Type B pancreatic cell (in vitro differentiated cells): Measurements from ENCODE around the gene TPD52L2. TPM values are rescaled to one million over a fixed set of nuclear protein-coding genes. Genes with fewer than 3 reads are reported as not detected.
A peak's percentile ranks its signal among the peaks of the same experiment; 100 is the strongest.
"Not testable (repeated sequence)": the region's sequence is repeated elsewhere in the genome, so short reads cannot be mapped to it uniquely, and the experiment has no call there.

ENCODE experiments used
- DNase-seq: peaks from one replicate; pipeline ENCODE4 v3.0.0; 2021; ENCODE audit warnings: mixed read lengths; ENCODE audit not compliant: unreplicated experiment; ENCODE audit errors: extremely low spot score
- H3K27ac Mint-ChIP-seq: 2 replicates; pipeline ENCODE4 v1.8.0; 2021; ENCODE audit warnings: mild to moderate bottlenecking, mixed read lengths
- H3K27me3 Mint-ChIP-seq: 2 replicates; pipeline ENCODE4 v1.8.0; 2021; ENCODE audit warnings: mixed read lengths
- H3K36me3 Mint-ChIP-seq: 2 replicates; pipeline ENCODE4 v1.8.0; 2021; ENCODE audit warnings: mixed read lengths
- H3K4me1 Mint-ChIP-seq: one replicate; pipeline ENCODE4 v1.8.0; 2021; ENCODE audit warnings: mixed read lengths; ENCODE audit not compliant: unreplicated experiment
- H3K4me3 Mint-ChIP-seq: 2 replicates; pipeline ENCODE4 v1.8.0; 2021; ENCODE audit warnings: mild to moderate bottlenecking, mixed read lengths
- H3K9me3 Mint-ChIP-seq: 2 replicates; pipeline ENCODE4 v1.8.0; 2021; ENCODE audit warnings: mixed read lengths
- CTCF ChIP-seq: fragments of 200-600 bp; sonication (generic); conservative IDR thresholded peaks from 2 replicates; pipeline ENCODE4 v1.5.0; 2021; ENCODE audit warnings: antibody characterized with exemption, mild to moderate bottlenecking
- total RNA-seq: library from RNA; stranded (reverse); gene quantifications from 2 replicates; pipeline ENCODE4 v1.2.1, GENCODE V29; 2021; ENCODE audit warnings: low replicate concordance

TPD52L2 gene
- total RNA-seq, 1 donor from 2014 or later = 76.5 TPM

- no peak for DNase-seq
- Mint-ChIP-seq H3K4me3 (no peak within 1 kb of the TSS), H3K27ac (peak within 1 kb of the TSS; percentile 43), H3K36me3 (no peaks in the 10 kb centered on the region), H3K9me3 (no peaks in the 10 kb centered on the region), H3K27me3 (peaks cover 2% of the 10 kb centered on the region), H3K4me1 (peaks cover 21% of the 10 kb centered on the region)
- TF ChIP-seq CTCF = no peak
Measured at GRCh38 chr20:63861365-63861934, 3.6 kb upstream of the TPD52L2 start, which contains the start of gene ABHD16B. ABHD16B (plus strand) TSS chr20:63861498; CDS start chr20:63861541, 43 bp downstream.

GRCh38 chr20:63861981-63862901 lies 2.8 kb upstream of the TPD52L2 start:
- Mint-ChIP-seq H3K27me3 (peaks cover 2% of the 10 kb centered on the region), H3K27ac (no peak overlapping the region), H3K4me1 (peaks cover 15% of the 10 kb centered on the region), H3K36me3 (no peaks in the 10 kb centered on the region), H3K4me3 (no peak overlapping the region), H3K9me3 (no peaks in the 10 kb centered on the region)
- TF ChIP-seq CTCF = no peak
- no peak for DNase-seq

GRCh38 chr20:63863021-63863797 lies 1.9 kb upstream of the TPD52L2 start:
- H3K36me3 Mint-ChIP-seq = no peaks in the 10 kb centered on the region
- no peaks in the 10 kb centered on the region for H3K9me3 Mint-ChIP-seq
- peak overlapping the region; percentile 89 for H3K27ac Mint-ChIP-seq

GRCh38 chr20:63863798-63864544 lies 1.1 kb upstream of the TPD52L2 start:
- Mint-ChIP-seq H3K4me3 (peak overlapping the region; percentile 99), H3K4me1 (peaks cover 12% of the 10 kb centered on the region), H3K36me3 (no peaks in the 10 kb centered on the region), H3K27me3 (peaks cover 2% of the 10 kb centered on the region), H3K27ac (peak overlapping the region; percentile 89), H3K9me3 (no peaks in the 10 kb centered on the region)
- peak; percentile 70 for TF ChIP-seq CTCF
- DNase-seq = no peak

More at GRCh38 chr20:63863021-63863797, 1.9 kb upstream of the TPD52L2 start:
- H3K4me3 Mint-ChIP-seq = peak overlapping the region; percentile 99
- peaks cover 12% of the 10 kb centered on the region for H3K4me1 Mint-ChIP-seq
- TF ChIP-seq CTCF = no peak
- H3K27me3 Mint-ChIP-seq = peaks cover 2% of the 10 kb centered on the region
- no peak for DNase-seq

- Mint-ChIP-seq H3K4me3 (peak overlapping the region; percentile 99), H3K36me3 (no peaks in the 10 kb centered on the region), H3K27ac (peak overlapping the region; percentile 89), H3K4me1 (peaks cover 12% of the 10 kb centered on the region), H3K9me3 (no peaks in the 10 kb centered on the region), H3K27me3 (peaks cover 2% of the 10 kb centered on the region)
- no peak for DNase-seq
- no peak for TF ChIP-seq CTCF
Measured at GRCh38 chr20:63864545-63864977, 509 bp upstream of the TPD52L2 start.

- DNase-seq, H3K27me3 Mint-ChIP-seq, H3K9me3 Mint-ChIP-seq, H3K27ac Mint-ChIP-seq, H3K36me3 Mint-ChIP-seq: not testable (repeated sequence)
- Mint-ChIP-seq H3K4me1 (peaks cover 12% of the 10 kb centered on the region), H3K4me3 (peak overlapping the region; percentile 49)
Measured at GRCh38 chr20:63867042-63867441, 2.0 kb downstream of the TPD52L2 start.
